Endothelial cell of umbilical vein (primary cell): ENCODE results near the gene SPIRE2.

Source experiments
- EZH2 ChIP-seq: IDR thresholded peaks from 2 replicates; pipeline ENCODE4 v1.6.1; 2012; ENCODE audit warnings: borderline replicate concordance, low read depth, mild to moderate bottlenecking, moderate library complexity, low read length, inconsistent platforms; ENCODE audit not compliant: severe bottlenecking
- FOS ChIP-seq: IDR thresholded peaks from 2 replicates; pipeline ENCODE4 v1.6.1; 2011; ENCODE audit warnings: mild to moderate bottlenecking, low read length, moderate library complexity, borderline replicate concordance; ENCODE audit not compliant: insufficient read depth
- GATA2 ChIP-seq: IDR thresholded peaks from 2 replicates; pipeline ENCODE4 v1.7.0; 2011; ENCODE audit warnings: low read depth, mild to moderate bottlenecking, moderate library complexity, mixed read lengths, low read length; ENCODE audit not compliant: insufficient read length, insufficient read depth
- JUN ChIP-seq: IDR thresholded peaks from 2 replicates; pipeline ENCODE4 v1.6.1; 2011; ENCODE audit warnings: borderline replicate concordance, low read depth; ENCODE audit not compliant: insufficient read length, insufficient read depth
- POLR2A ChIP-seq: IDR thresholded peaks from 2 replicates; pipeline ENCODE4 v1.6.1; 2012; ENCODE audit warnings: low read depth, mild to moderate bottlenecking, control low read depth, low read length
- POLR2AphosphoS5 ChIP-seq: IDR thresholded peaks from 2 replicates; pipeline ENCODE4 v1.6.1; 2012; ENCODE audit warnings: low read depth, mild to moderate bottlenecking, control low read depth, low read length, moderate library complexity; ENCODE audit not compliant: insufficient read depth
- TF ChIP-seq, protein P1 (sequence below), 2 donors: IDR thresholded peaks; 1 replicate in 1 of 2; 2 replicates in 1 of 2; pipeline ENCODE4 v1.5.1; 2011; ENCODE audit warnings: low read length in 2 of 2, mild to moderate bottlenecking in 2 of 2, moderate library complexity in 2 of 2, control low read depth in 1 of 2, inconsistent platforms in 1 of 2, low read depth in 1 of 2; ENCODE audit not compliant: insufficient read depth in 1 of 2; ENCODE audit errors: extremely low read depth in 1 of 2

DNA sequence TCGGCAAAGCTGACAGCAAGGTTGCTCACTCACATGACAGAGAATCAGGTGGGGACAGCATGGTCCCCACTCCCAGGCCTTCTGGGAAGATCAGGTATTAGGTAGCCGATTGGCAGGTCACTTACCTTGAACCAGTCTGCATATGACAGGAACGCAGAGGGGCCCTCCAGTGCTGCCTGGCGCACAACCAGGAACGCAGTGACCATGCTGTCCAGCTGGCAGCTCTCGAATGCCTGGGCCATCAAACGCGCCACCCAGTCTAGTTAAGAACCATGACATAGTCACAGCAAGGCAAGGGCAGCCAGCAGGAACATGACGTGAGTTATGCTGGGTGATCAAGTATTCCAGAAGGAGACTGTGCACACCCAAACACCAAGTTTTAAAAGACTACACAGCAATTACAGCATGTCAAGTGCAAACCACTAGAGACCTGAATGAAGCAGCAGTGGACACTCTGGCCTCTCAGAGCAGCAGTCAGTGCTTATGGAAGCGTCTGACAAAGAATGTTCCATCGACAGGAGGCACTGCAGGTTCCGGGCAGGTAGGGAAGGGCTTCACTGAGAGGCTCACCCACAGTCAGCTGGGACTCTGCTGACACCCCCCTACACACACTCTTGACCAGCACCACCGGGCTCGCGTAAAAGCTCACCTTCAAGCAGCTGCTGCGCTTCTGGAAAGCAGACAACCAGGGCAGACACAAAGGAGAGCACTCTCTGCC is 36.8 kb upstream of the SPIRE2 start:
- TF ChIP-seq, protein P1, sequence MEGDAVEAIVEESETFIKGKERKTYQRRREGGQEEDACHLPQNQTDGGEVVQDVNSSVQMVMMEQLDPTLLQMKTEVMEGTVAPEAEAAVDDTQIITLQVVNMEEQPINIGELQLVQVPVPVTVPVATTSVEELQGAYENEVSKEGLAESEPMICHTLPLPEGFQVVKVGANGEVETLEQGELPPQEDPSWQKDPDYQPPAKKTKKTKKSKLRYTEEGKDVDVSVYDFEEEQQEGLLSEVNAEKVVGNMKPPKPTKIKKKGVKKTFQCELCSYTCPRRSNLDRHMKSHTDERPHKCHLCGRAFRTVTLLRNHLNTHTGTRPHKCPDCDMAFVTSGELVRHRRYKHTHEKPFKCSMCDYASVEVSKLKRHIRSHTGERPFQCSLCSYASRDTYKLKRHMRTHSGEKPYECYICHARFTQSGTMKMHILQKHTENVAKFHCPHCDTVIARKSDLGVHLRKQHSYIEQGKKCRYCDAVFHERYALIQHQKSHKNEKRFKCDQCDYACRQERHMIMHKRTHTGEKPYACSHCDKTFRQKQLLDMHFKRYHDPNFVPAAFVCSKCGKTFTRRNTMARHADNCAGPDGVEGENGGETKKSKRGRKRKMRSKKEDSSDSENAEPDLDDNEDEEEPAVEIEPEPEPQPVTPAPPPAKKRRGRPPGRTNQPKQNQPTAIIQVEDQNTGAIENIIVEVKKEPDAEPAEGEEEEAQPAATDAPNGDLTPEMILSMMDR (IDR thresholded peaks at IDR 0.05; ENCODE audit: extremely low read depth in 1 of 2, insufficient read depth in 1 of 2, low read depth in 1 of 2, low read length in 2 of 2): no peak
- TF ChIP-seq POLR2A: no peak
- no peak for TF ChIP-seq EZH2
- TF ChIP-seq JUN: no peak
- TF ChIP-seq GATA2: no peak
- no peak for TF ChIP-seq POLR2AphosphoS5
- TF ChIP-seq FOS: no peak
